HepG2 (cell line): ENCODE results near the gene SKI. TPM values are rescaled to one million over a fixed set of nuclear protein-coding genes. Genes with fewer than 3 reads are reported as not detected.

ENCODE experiments used
- AGO1 ChIP-seq: fragments of 200-400 bp; formaldehyde crosslinking; IDR thresholded peaks from 2 replicates; pipeline ENCODE4 v1.6.1; 2017; ENCODE audit warnings: mild to moderate bottlenecking, low read depth, low read length, moderate library complexity; ENCODE audit not compliant: poor library complexity, severe bottlenecking
- IKZF4 ChIP-seq: sonication (generic); formaldehyde crosslinking; IDR thresholded peaks from 2 replicates; pipeline ENCODE4 v1.5.1; 2020; ENCODE audit warnings: borderline replicate concordance, mild to moderate bottlenecking, low read depth, missing genetic modification reagents; ENCODE audit errors: not compliant biosample characterization
- MXI1 ChIP-seq: IDR thresholded peaks from 3 replicates; pipeline ENCODE4 v1.6.1; 2012; ENCODE audit warnings: low read depth, low read length, inconsistent platforms, borderline replicate concordance
- POLR2AphosphoS2 ChIP-seq: IDR thresholded peaks from 2 replicates; pipeline ENCODE4 v1.6.1; 2011; ENCODE audit warnings: low read depth, low read length, improper control_type of control experiment
- RBM22 ChIP-seq: fragments of 200-400 bp; formaldehyde crosslinking; optimal IDR thresholded peaks from 2 replicates; pipeline ENCODE3; 2017; ENCODE audit warnings: mild to moderate bottlenecking, low read length, moderate library complexity
- SUZ12 ChIP-seq: fragments of 150-350 bp; IDR thresholded peaks from 2 replicates; pipeline ENCODE4 v1.6.1; 2014; ENCODE audit warnings: low read depth, low read length
- XRCC5 ChIP-seq: fragments of 200-400 bp; formaldehyde crosslinking; optimal IDR thresholded peaks from 2 replicates; pipeline ENCODE3; 2017; ENCODE audit warnings: mild to moderate bottlenecking, low read length
- ZMYM4 ChIP-seq: sonication (generic); formaldehyde crosslinking; IDR thresholded peaks from 2 replicates; pipeline ENCODE4 v1.8.1; 2023; ENCODE audit warnings: mild to moderate bottlenecking, missing genetic modification reagents
- ZNF3 ChIP-seq: IDR thresholded peaks from 2 replicates; pipeline ENCODE4 v1.7.0; 2017; ENCODE audit warnings: inconsistent platforms
- ZNF451 ChIP-seq: sonication (generic); formaldehyde crosslinking; IDR thresholded peaks from 2 replicates; pipeline ENCODE4 v1.5.0; 2020; ENCODE audit warnings: mild to moderate bottlenecking, missing genetic modification reagents
- ZNF766 ChIP-seq: sonication (generic); formaldehyde crosslinking; IDR thresholded peaks from 2 replicates; pipeline ENCODE4 v1.5.0; 2020; ENCODE audit warnings: missing genetic modification reagents, borderline replicate concordance
- ZNF777 ChIP-seq: sonication (generic); formaldehyde crosslinking; IDR thresholded peaks from 2 replicates; pipeline ENCODE4 v1.4.0; 2020; ENCODE audit warnings: missing genetic modification reagents
- polyA plus RNA-seq, 8 experiments: library from polyadenylated mRNA; depleted of rRNA in 3 of 8; stranded (reverse) in 7 of 8; unstranded in 1 of 8; fragments of >200 nt; fragmentation: Illumina TruSeq in 4 of 8; extraction: Trizol in 4 of 8; gene quantifications; 2 replicates each; pipeline versions ENCODE4 v1.2.1 to v1.2.3, GENCODE V29; 2011 to 2016; ENCODE audit warnings: low read depth in 4 of 8, missing spikeins in 1 of 8, mixed read lengths in 1 of 8; ENCODE audit not compliant: insufficient read depth in 1 of 8
- total RNA-seq, 5 experiments: library from RNA; depleted of rRNA; stranded (reverse); fragments of >200 nt; fragmentation: Illumina TruSeq; extraction: Trizol; gene quantifications; 2 replicates each; pipeline ENCODE4 v1.2.3, GENCODE V29; 2016; ENCODE audit warnings: low read depth in 1 of 5
- TF ChIP-seq, protein P1 (sequence below): sonication (generic); formaldehyde crosslinking; IDR thresholded peaks from 2 replicates; pipeline ENCODE4 v1.4.0; 2020; ENCODE audit warnings: missing genetic modification reagents
- TF ChIP-seq, protein P2 (sequence below): sonication (generic); formaldehyde crosslinking; IDR thresholded peaks from 2 replicates; pipeline ENCODE4 v1.5.1; 2020; ENCODE audit warnings: mild to moderate bottlenecking, missing genetic modification reagents, moderate library complexity
- TF ChIP-seq, protein P3 (sequence below): sonication (generic); formaldehyde crosslinking; IDR thresholded peaks from 2 replicates; pipeline ENCODE4 v1.4.0; 2020; ENCODE audit warnings: missing genetic modification reagents
- TF ChIP-seq, protein P4 (sequence below): sonication (generic); formaldehyde crosslinking; IDR thresholded peaks from 2 replicates; pipeline ENCODE4 v1.5.0; 2020; ENCODE audit warnings: mild to moderate bottlenecking, missing genetic modification reagents

The SKI gene
- total and polyA plus RNA-seq, 2 of the 13 experiments (the other 11 are each of a cell fraction or from before 2014, with no cell fraction given): 4.7 to 6.9 TPM

DNA sequence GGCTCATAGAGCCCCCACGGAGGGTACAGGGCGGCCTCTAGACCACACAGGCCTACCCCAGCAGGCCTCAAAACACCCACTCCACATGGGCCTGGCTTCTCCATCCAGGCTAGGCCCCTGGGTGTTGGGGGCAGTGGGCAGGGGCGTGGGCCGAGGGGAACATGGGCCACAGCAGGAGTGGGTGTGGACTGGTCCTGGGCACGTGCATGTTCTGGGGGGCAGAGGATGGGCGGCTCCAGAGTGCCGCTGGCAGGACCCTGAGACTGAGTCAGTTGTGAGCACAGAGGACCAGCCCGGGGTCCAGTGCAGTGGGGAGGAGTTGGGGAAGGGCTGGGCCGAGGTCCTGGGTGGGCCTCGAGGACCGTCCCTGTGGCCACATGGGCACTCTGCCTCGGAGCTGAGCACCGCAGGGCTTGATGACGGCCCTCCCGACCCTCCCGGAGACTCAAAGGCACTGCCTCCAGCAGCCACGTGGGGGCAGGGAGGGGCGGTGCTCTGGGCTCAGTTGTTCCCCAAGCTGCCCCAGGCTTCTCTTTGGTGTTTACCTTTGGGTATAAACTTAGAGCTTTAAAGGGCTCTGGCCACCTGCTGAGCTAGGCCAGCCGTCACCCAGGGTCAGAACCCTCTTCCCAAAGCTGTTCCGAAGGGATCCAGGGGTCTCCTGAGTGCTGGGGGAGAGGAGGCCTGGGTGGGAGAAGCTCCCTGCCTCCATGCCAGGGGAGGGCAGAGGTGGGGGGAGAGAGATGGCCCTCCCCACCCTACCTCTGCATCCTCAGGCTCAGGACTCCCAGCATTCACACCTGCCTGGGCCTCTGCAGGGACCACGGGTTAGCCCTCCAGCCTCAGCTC is 83.3 kb downstream of the SKI start (continued):
- TF ChIP-seq, protein P1, sequence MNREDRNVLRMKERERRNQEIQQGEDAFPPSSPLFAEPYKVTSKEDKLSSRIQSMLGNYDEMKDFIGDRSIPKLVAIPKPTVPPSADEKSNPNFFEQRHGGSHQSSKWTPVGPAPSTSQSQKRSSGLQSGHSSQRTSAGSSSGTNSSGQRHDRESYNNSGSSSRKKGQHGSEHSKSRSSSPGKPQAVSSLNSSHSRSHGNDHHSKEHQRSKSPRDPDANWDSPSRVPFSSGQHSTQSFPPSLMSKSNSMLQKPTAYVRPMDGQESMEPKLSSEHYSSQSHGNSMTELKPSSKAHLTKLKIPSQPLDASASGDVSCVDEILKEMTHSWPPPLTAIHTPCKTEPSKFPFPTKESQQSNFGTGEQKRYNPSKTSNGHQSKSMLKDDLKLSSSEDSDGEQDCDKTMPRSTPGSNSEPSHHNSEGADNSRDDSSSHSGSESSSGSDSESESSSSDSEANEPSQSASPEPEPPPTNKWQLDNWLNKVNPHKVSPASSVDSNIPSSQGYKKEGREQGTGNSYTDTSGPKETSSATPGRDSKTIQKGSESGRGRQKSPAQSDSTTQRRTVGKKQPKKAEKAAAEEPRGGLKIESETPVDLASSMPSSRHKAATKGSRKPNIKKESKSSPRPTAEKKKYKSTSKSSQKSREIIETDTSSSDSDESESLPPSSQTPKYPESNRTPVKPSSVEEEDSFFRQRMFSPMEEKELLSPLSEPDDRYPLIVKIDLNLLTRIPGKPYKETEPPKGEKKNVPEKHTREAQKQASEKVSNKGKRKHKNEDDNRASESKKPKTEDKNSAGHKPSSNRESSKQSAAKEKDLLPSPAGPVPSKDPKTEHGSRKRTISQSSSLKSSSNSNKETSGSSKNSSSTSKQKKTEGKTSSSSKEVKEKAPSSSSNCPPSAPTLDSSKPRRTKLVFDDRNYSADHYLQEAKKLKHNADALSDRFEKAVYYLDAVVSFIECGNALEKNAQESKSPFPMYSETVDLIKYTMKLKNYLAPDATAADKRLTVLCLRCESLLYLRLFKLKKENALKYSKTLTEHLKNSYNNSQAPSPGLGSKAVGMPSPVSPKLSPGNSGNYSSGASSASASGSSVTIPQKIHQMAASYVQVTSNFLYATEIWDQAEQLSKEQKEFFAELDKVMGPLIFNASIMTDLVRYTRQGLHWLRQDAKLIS (CRISPR knock-in tag): no peak
- TF ChIP-seq ZNF777 (CRISPR knock-in tag): no peak
- peak; percentile 80 for TF ChIP-seq IKZF4 (CRISPR knock-in tag)
- TF ChIP-seq ZMYM4 (CRISPR knock-in tag): 0 out of 2 replicates have a peak, but pooled peaks have one; percentile 30
- TF ChIP-seq MXI1: 0 out of 3 replicates have a peak, but pooled peaks have one; percentile 19
- TF ChIP-seq ZNF3 (CRISPR knock-in tag): no peak
- peak; percentile 89 for TF ChIP-seq AGO1
- TF ChIP-seq ZNF451: no peak
- TF ChIP-seq ZNF766 (CRISPR knock-in tag): peak; percentile 51; the same call in 1 of the 2 replicates
- TF ChIP-seq POLR2AphosphoS2: no peak
- TF ChIP-seq SUZ12: no peak
- peak; percentile 1 for TF ChIP-seq RBM22
- TF ChIP-seq, protein P2, sequence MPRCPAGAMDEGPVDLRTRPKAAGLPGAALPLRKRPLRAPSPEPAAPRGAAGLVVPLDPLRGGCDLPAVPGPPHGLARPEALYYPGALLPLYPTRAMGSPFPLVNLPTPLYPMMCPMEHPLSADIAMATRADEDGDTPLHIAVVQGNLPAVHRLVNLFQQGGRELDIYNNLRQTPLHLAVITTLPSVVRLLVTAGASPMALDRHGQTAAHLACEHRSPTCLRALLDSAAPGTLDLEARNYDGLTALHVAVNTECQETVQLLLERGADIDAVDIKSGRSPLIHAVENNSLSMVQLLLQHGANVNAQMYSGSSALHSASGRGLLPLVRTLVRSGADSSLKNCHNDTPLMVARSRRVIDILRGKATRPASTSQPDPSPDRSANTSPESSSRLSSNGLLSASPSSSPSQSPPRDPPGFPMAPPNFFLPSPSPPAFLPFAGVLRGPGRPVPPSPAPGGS (CRISPR knock-in tag): peak; percentile 62; the same call in 1 of the 2 replicates
- TF ChIP-seq, protein P3, sequence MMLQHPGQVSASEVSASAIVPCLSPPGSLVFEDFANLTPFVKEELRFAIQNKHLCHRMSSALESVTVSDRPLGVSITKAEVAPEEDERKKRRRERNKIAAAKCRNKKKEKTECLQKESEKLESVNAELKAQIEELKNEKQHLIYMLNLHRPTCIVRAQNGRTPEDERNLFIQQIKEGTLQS: no peak
- TF ChIP-seq XRCC5: peak; percentile 47
- TF ChIP-seq, protein P4, sequence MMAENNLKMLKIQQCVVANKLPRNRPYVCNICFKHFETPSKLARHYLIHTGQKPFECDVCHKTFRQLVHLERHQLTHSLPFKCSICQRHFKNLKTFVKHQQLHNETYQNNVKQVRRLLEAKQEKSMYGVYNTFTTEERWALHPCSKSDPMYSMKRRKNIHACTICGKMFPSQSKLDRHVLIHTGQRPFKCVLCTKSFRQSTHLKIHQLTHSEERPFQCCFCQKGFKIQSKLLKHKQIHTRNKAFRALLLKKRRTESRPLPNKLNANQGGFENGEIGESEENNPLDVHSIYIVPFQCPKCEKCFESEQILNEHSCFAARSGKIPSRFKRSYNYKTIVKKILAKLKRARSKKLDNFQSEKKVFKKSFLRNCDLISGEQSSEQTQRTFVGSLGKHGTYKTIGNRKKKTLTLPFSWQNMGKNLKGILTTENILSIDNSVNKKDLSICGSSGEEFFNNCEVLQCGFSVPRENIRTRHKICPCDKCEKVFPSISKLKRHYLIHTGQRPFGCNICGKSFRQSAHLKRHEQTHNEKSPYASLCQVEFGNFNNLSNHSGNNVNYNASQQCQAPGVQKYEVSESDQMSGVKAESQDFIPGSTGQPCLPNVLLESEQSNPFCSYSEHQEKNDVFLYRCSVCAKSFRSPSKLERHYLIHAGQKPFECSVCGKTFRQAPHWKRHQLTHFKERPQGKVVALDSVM: peak; percentile 32; the same call in 1 of the 2 replicates
